OCI-LY1 (cell line): ENCODE measurements around the gene SH3RF3.

ENCODE experiments used
- H2AFZ ChIP-seq: fragments of 200-600 bp; sonication (generic), shearing (Covaris generic); 2 replicates; pipeline ENCODE4 v1.6.0; 2014; ENCODE audit warnings: antibody characterized with exemption, mild to moderate bottlenecking, low read length
- H3F3A ChIP-seq: fragments of 200-600 bp; sonication (generic), shearing (Covaris generic); 2 replicates; pipeline ENCODE4 v1.6.0; 2014; ENCODE audit warnings: mild to moderate bottlenecking, antibody characterized with exemption, low read length, moderate library complexity; ENCODE audit not compliant: insufficient read depth
- H3K27ac ChIP-seq: fragments of 200-600 bp; sonication (generic); 2 replicates; pipeline ENCODE4 v1.5.1; 2014; ENCODE audit warnings: low read length, mixed run types, mild to moderate bottlenecking, low read depth; ENCODE audit not compliant: poor library complexity, severe bottlenecking
- H3K27me3 ChIP-seq: fragments of 200-600 bp; sonication (generic); 2 replicates; pipeline ENCODE4 v1.6.0; 2014; ENCODE audit warnings: antibody characterized with exemption, mild to moderate bottlenecking, low read length, moderate library complexity; ENCODE audit not compliant: insufficient read depth
- H3K36me3 ChIP-seq: fragments of 200-600 bp; sonication (generic); 2 replicates; pipeline ENCODE4 v1.6.1; 2014; ENCODE audit warnings: mild to moderate bottlenecking, antibody characterized with exemption, low read length, moderate library complexity, mixed read lengths; ENCODE audit not compliant: insufficient read depth
- H3K4me1 ChIP-seq: fragments of 200-600 bp; sonication (generic); 2 replicates; pipeline ENCODE4 v1.5.1; 2014; ENCODE audit warnings: mild to moderate bottlenecking, low read length, moderate library complexity; ENCODE audit not compliant: insufficient read depth, severe bottlenecking
- H3K4me2 ChIP-seq: fragments of 200-600 bp; sonication (generic), shearing (Covaris generic); 2 replicates; pipeline ENCODE4 v1.6.1; 2014; ENCODE audit warnings: low read length
- H3K4me3 ChIP-seq: fragments of 200-600 bp; sonication (generic); 2 replicates; pipeline ENCODE4 v1.5.1; 2014; ENCODE audit warnings: low read length, low read depth, mild to moderate bottlenecking, mixed read lengths; ENCODE audit not compliant: poor library complexity, severe bottlenecking
- H3K79me2 ChIP-seq: fragments of 200-600 bp; shearing (Covaris generic); 2 replicates; pipeline ENCODE4 v1.6.1; 2016; ENCODE audit warnings: mixed run types, low read length, mixed read lengths; ENCODE audit not compliant: insufficient read depth
- H3K9ac ChIP-seq: fragments of 200-600 bp; sonication (generic), shearing (Covaris generic); 2 replicates; pipeline ENCODE4 v1.6.1; 2014; ENCODE audit warnings: mild to moderate bottlenecking, low read length, mixed read lengths
- H3K9me2 ChIP-seq: fragments of 200-600 bp; sonication (generic), shearing (Covaris generic); 2 replicates; pipeline ENCODE4 v1.6.1; 2014; ENCODE audit warnings: low read depth, mild to moderate bottlenecking, low read length, mixed read lengths
- H3K9me3 ChIP-seq: fragments of 200-600 bp; shearing (Covaris generic); 2 replicates; pipeline ENCODE4 v1.6.1; 2014; ENCODE audit warnings: low read length, mixed read lengths
- H4K20me1 ChIP-seq: fragments of 200-600 bp; sonication (generic), shearing (Covaris generic); 2 replicates; pipeline ENCODE4 v1.6.0; 2016; ENCODE audit warnings: mild to moderate bottlenecking, low read length; ENCODE audit not compliant: insufficient read depth
- EZH2 ChIP-seq: fragments of 200-600 bp; sonication (generic), shearing (Covaris generic); IDR thresholded peaks from 2 replicates; pipeline ENCODE4 v1.8.0; 2017; ENCODE audit warnings: borderline replicate concordance, mixed run types, mild to moderate bottlenecking, antibody characterized with exemption, low read length, moderate library complexity, mixed read lengths
- TF ChIP-seq, protein P1 (sequence below): fragments of 200-600 bp; sonication (generic), shearing (Covaris generic); IDR thresholded peaks from 2 replicates; pipeline ENCODE4 v1.5.1; 2017; ENCODE audit warnings: mild to moderate bottlenecking, antibody characterized with exemption, low read length, moderate library complexity, mixed read lengths

The SH3RF3 gene

GRCh38 chr2:109105113-109105512 is 23.9 kb upstream of the SH3RF3 start:
- no peaks in the 10 kb centered on the region for H3K27me3 ChIP-seq
- H3K27ac ChIP-seq = no peak overlapping the region

GRCh38 chr2:109108740-109109139 is 20.3 kb upstream of the SH3RF3 start:
- Histone ChIP-seq H3K4me3 (no peak overlapping the region), H4K20me1 (no peaks in the 10 kb centered on the region), H3K9ac (no peak overlapping the region), H3F3A (no peaks in the 10 kb centered on the region), H3K79me2 (no peaks in the 10 kb centered on the region), H3K36me3 (no peaks in the 10 kb centered on the region), H3K27ac (no peak overlapping the region), H2AFZ (no peak overlapping the region), H3K4me1 (no peaks in the 10 kb centered on the region), H3K27me3 (no peaks in the 10 kb centered on the region), H3K9me2 (no peaks in the 10 kb centered on the region), H3K4me2 (no peak overlapping the region), H3K9me3 (no peaks in the 10 kb centered on the region)
- no peak for TF ChIP-seq EZH2
- TF ChIP-seq, protein P1, sequence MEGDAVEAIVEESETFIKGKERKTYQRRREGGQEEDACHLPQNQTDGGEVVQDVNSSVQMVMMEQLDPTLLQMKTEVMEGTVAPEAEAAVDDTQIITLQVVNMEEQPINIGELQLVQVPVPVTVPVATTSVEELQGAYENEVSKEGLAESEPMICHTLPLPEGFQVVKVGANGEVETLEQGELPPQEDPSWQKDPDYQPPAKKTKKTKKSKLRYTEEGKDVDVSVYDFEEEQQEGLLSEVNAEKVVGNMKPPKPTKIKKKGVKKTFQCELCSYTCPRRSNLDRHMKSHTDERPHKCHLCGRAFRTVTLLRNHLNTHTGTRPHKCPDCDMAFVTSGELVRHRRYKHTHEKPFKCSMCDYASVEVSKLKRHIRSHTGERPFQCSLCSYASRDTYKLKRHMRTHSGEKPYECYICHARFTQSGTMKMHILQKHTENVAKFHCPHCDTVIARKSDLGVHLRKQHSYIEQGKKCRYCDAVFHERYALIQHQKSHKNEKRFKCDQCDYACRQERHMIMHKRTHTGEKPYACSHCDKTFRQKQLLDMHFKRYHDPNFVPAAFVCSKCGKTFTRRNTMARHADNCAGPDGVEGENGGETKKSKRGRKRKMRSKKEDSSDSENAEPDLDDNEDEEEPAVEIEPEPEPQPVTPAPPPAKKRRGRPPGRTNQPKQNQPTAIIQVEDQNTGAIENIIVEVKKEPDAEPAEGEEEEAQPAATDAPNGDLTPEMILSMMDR = no peak

More at GRCh38 chr2:109105113-109105512, 23.9 kb upstream of the SH3RF3 start:
- Histone ChIP-seq H4K20me1 (no peaks in the 10 kb centered on the region), H3K9ac (no peak overlapping the region), H3K4me1 (no peaks in the 10 kb centered on the region), H3K9me2 (no peaks in the 10 kb centered on the region), H3K4me3 (no peak overlapping the region), H3K36me3 (no peaks in the 10 kb centered on the region), H3K9me3 (no peaks in the 10 kb centered on the region), H3K4me2 (no peak overlapping the region), H3F3A (no peaks in the 10 kb centered on the region), H2AFZ (no peak overlapping the region), H3K79me2 (no peaks in the 10 kb centered on the region)
- TF ChIP-seq, protein P1 = no peak
- TF ChIP-seq EZH2 = no peak

- no peaks in the 10 kb centered on the region for H4K20me1 ChIP-seq
These were observed 19.7 kb upstream of the SH3RF3 start for GRCh38 chr2:109109342-109109741.

More at GRCh38 chr2:109109342-109109741, 19.7 kb upstream of the SH3RF3 start:
- Histone ChIP-seq H3K79me2 (no peaks in the 10 kb centered on the region), H3K27me3 (no peaks in the 10 kb centered on the region), H3F3A (no peaks in the 10 kb centered on the region), H3K27ac (no peak overlapping the region), H3K9me2 (no peaks in the 10 kb centered on the region), H3K9ac (no peak overlapping the region), H3K4me2 (no peak overlapping the region), H3K4me3 (no peak overlapping the region), H3K9me3 (no peaks in the 10 kb centered on the region), H3K4me1 (no peaks in the 10 kb centered on the region), H2AFZ (no peak overlapping the region), H3K36me3 (no peaks in the 10 kb centered on the region)
- no peak for TF ChIP-seq EZH2
- TF ChIP-seq, protein P1 = no peak
